Type B pancreatic cell (in vitro differentiated cells): ENCODE results near the gene MRTFA. TPM values are rescaled to one million over a fixed set of nuclear protein-coding genes. Genes with fewer than 3 reads are reported as not detected.

Experiments
- DNase-seq: peaks from one replicate; pipeline ENCODE4 v3.0.0; 2021; ENCODE audit warnings: mixed read lengths; ENCODE audit not compliant: unreplicated experiment; ENCODE audit errors: extremely low spot score
- H3K27ac Mint-ChIP-seq: 2 replicates; pipeline ENCODE4 v1.8.0; 2021; ENCODE audit warnings: mild to moderate bottlenecking, mixed read lengths
- H3K27me3 Mint-ChIP-seq: 2 replicates; pipeline ENCODE4 v1.8.0; 2021; ENCODE audit warnings: mixed read lengths
- H3K36me3 Mint-ChIP-seq: 2 replicates; pipeline ENCODE4 v1.8.0; 2021; ENCODE audit warnings: mixed read lengths
- H3K4me1 Mint-ChIP-seq: one replicate; pipeline ENCODE4 v1.8.0; 2021; ENCODE audit warnings: mixed read lengths; ENCODE audit not compliant: unreplicated experiment
- H3K4me3 Mint-ChIP-seq: 2 replicates; pipeline ENCODE4 v1.8.0; 2021; ENCODE audit warnings: mild to moderate bottlenecking, mixed read lengths
- H3K9me3 Mint-ChIP-seq: 2 replicates; pipeline ENCODE4 v1.8.0; 2021; ENCODE audit warnings: mixed read lengths
- CTCF ChIP-seq: fragments of 200-600 bp; sonication (generic); conservative IDR thresholded peaks from 2 replicates; pipeline ENCODE4 v1.5.0; 2021; ENCODE audit warnings: antibody characterized with exemption, mild to moderate bottlenecking
- total RNA-seq: library from RNA; stranded (reverse); gene quantifications from 2 replicates; pipeline ENCODE4 v1.2.1, GENCODE V29; 2021; ENCODE audit warnings: low replicate concordance

MRTFA gene
- total RNA-seq, 1 donor from 2014 or later, result 49.8 TPM

GRCh38 chr22:40418366-40419201, 217.9 kb downstream of the MRTFA start:
- TF ChIP-seq CTCF, result no peak
- H3K27ac Mint-ChIP-seq, result no peak overlapping the region
- no peak overlapping the region for H3K4me3 Mint-ChIP-seq
- peaks cover 17% of the 10 kb centered on the region for H3K36me3 Mint-ChIP-seq
- H3K27me3 Mint-ChIP-seq, result no peaks in the 10 kb centered on the region
- no peaks in the 10 kb centered on the region for H3K9me3 Mint-ChIP-seq
- peaks cover 7% of the 10 kb centered on the region for H3K4me1 Mint-ChIP-seq
- no peak for DNase-seq

- DNase-seq, result no peak
- Mint-ChIP-seq H3K36me3 (peaks cover 13% of the 10 kb centered on the region), H3K9me3 (no peaks in the 10 kb centered on the region), H3K27ac (no peak overlapping the region), H3K4me3 (no peak overlapping the region), H3K4me1 (peaks cover 7% of the 10 kb centered on the region), H3K27me3 (no peaks in the 10 kb centered on the region)
- no peak for TF ChIP-seq CTCF
Measured at GRCh38 chr22:40417881-40418280, 218.6 kb downstream of the MRTFA start.

GRCh38 chr22:40417041-40417440, 219.5 kb downstream of the MRTFA start:
- H3K4me3 Mint-ChIP-seq, result no peak overlapping the region
- peaks cover 7% of the 10 kb centered on the region for H3K4me1 Mint-ChIP-seq
- peaks cover 18% of the 10 kb centered on the region for H3K36me3 Mint-ChIP-seq
- H3K9me3 Mint-ChIP-seq, result no peaks in the 10 kb centered on the region
- no peak for TF ChIP-seq CTCF
- H3K27ac Mint-ChIP-seq, result no peak overlapping the region
- DNase-seq, result no peak
- no peaks in the 10 kb centered on the region for H3K27me3 Mint-ChIP-seq

GRCh38 chr22:40416636-40417035, 219.9 kb downstream of the MRTFA start:
- Mint-ChIP-seq H3K27ac (no peak overlapping the region), H3K36me3 (peaks cover 18% of the 10 kb centered on the region)

GRCh38 chr22:40416267-40416570, 220.3 kb downstream of the MRTFA start:
- H3K36me3 Mint-ChIP-seq, result peaks cover 18% of the 10 kb centered on the region
- no peaks in the 10 kb centered on the region for H3K27me3 Mint-ChIP-seq
- DNase-seq, result no peak
- no peak overlapping the region for H3K4me3 Mint-ChIP-seq
- peak overlapping the region; percentile 41 for H3K27ac Mint-ChIP-seq
- H3K4me1 Mint-ChIP-seq, result peaks cover 7% of the 10 kb centered on the region
- no peaks in the 10 kb centered on the region for H3K9me3 Mint-ChIP-seq
- no peak for TF ChIP-seq CTCF

More at GRCh38 chr22:40416636-40417035, 219.9 kb downstream of the MRTFA start:
- Mint-ChIP-seq H3K4me1 (peaks cover 7% of the 10 kb centered on the region), H3K4me3 (no peak overlapping the region), H3K9me3 (no peaks in the 10 kb centered on the region), H3K27me3 (no peaks in the 10 kb centered on the region)
- TF ChIP-seq CTCF, result no peak
- no peak for DNase-seq
